ENCODE data around the gene RBPMS2.
A peak's percentile ranks its signal among the peaks of the same experiment; 100 is the strongest.

DNA sequence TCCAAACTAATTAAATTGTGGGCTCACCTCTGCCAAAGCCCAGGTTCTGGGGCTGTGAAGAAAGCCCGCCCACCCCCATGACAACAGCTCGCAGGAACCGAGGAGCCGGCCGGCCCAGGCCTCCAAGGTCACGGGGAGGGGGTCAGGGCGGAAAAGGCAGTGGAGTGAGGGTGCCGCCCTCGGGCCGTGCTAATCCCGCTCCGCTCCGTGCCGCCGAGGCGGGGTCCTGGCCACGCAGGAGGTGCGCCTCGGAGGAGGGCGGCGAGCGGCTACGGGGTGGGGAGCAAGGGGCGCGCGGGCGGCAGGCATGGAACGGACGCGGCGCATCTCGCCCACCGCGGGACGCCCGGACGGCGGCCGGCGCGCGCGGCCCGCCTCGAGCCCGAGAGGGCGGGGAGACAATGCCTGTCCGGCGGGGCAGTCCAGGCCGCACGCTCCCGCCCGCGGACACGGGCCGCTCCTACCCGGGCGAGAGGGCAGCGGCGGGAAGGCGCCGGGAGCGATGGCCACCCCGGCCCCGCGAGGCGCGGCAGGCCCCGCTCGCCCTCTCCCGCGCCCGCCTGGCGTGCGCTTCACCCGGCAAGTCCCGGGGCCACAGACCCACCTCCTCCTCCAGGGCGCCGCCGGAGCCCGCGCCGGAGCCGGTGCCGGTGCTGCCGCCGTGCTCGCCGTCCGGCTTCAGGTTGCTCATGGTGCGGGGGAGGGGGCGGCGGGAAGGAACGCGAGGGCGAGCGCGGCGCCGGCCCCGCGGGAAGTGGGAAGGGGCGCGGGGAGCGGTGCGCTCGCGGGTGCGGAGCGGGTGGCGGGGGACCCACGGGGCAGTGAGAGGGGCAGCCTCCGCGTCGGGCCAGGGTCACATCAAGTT, 528 bp downstream of the RBPMS2 start:
- TF ChIP-seq MAFK (IDR thresholded peaks at IDR 0.05; ENCODE audit: partially characterized antibody) (no peak), ESRRA (IDR thresholded peaks at IDR 0.05; ENCODE audit: borderline replicate concordance, low read length) (no peak), TP53 (CRISPR knock-in tag; IDR thresholded peaks at IDR 0.05) (no peak; the same call in 1 of the 2 replicates), POLR2A (IDR thresholded peaks at IDR 0.05; ENCODE audit: low read length) (peak; percentile 13), BHLHE40 (IDR thresholded peaks at IDR 0.05; ENCODE audit: low read depth, low read length) (no peak)
- TF ChIP-seq, protein P1, sequence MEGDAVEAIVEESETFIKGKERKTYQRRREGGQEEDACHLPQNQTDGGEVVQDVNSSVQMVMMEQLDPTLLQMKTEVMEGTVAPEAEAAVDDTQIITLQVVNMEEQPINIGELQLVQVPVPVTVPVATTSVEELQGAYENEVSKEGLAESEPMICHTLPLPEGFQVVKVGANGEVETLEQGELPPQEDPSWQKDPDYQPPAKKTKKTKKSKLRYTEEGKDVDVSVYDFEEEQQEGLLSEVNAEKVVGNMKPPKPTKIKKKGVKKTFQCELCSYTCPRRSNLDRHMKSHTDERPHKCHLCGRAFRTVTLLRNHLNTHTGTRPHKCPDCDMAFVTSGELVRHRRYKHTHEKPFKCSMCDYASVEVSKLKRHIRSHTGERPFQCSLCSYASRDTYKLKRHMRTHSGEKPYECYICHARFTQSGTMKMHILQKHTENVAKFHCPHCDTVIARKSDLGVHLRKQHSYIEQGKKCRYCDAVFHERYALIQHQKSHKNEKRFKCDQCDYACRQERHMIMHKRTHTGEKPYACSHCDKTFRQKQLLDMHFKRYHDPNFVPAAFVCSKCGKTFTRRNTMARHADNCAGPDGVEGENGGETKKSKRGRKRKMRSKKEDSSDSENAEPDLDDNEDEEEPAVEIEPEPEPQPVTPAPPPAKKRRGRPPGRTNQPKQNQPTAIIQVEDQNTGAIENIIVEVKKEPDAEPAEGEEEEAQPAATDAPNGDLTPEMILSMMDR (IDR thresholded peaks at IDR 0.05): no peak
- TF ChIP-seq, protein P2, sequence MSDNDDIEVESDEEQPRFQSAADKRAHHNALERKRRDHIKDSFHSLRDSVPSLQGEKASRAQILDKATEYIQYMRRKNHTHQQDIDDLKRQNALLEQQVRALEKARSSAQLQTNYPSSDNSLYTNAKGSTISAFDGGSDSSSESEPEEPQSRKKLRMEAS (IDR thresholded peaks at IDR 0.05): 0 out of 2 replicates have a peak, but pooled peaks have one; percentile 30
